ENCODE results near the gene TEPSIN. TPM values are rescaled to one million over a fixed set of nuclear protein-coding genes. Genes with fewer than 3 reads are reported as not detected.

Gene TEPSIN
- total and polyA plus RNA-seq, 7 donors, result 6.9 to 42.8 (median 23.5) TPM

DNA sequence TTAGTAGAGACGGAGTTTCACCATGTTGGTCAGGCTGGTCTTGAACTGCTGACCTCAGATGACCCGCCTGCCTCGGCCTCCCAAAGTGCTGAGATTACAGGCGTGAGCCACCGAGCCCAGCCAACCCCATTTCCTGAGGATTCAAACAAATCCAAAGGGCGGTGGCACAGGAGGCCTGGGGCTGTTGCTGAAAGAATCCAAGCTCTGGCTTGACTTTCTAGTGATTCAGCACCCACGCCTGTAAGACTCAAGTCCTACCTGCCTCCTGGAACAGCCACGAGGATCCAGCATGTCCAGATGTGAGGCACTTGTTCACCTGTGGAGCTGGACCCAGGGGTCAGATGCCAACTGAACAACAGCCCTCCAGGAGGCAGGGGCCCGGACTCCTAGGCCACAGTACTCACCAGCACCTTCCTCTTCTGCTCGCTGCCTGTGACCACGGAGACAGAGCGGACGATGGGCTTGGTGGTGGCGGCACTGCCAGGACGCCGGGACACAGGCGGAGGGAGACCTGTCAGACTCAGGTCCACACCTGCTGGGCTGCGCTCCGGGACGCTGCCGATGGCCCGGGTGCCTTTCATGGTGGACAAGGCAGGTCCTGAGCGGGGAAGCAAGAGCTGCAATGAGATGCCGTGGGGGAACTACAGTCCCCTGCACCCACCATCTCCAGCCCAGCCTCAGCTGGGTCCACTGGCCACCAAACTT is 19.2 kb downstream of the TEPSIN start:
- Histone ChIP-seq H3K27ac (no peak overlapping the region), H3K36me3 (peaks cover 0 to 7% (median 0%) of the 10 kb centered on the region in 4 donors), H3K27me3 (no peaks in the 10 kb centered on the region), H3K4me3 (no peak overlapping the region), H3K4me1 (peaks cover 0 to 25% (median 18%) of the 10 kb centered on the region in 4 donors), H3K9me3 (no peaks in the 10 kb centered on the region)
- DNase-seq, result no peak
- TF ChIP-seq EP300 (IDR thresholded peaks at IDR 0.05), result no peak
- TF ChIP-seq, protein P1, sequence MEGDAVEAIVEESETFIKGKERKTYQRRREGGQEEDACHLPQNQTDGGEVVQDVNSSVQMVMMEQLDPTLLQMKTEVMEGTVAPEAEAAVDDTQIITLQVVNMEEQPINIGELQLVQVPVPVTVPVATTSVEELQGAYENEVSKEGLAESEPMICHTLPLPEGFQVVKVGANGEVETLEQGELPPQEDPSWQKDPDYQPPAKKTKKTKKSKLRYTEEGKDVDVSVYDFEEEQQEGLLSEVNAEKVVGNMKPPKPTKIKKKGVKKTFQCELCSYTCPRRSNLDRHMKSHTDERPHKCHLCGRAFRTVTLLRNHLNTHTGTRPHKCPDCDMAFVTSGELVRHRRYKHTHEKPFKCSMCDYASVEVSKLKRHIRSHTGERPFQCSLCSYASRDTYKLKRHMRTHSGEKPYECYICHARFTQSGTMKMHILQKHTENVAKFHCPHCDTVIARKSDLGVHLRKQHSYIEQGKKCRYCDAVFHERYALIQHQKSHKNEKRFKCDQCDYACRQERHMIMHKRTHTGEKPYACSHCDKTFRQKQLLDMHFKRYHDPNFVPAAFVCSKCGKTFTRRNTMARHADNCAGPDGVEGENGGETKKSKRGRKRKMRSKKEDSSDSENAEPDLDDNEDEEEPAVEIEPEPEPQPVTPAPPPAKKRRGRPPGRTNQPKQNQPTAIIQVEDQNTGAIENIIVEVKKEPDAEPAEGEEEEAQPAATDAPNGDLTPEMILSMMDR (IDR thresholded peaks at IDR 0.05), result no peak
- no peak for TF ChIP-seq POLR2AphosphoS5 (IDR thresholded peaks at IDR 0.05)
- intact Hi-C loops (cut with DNase I), result loop anchor here (10.0 kb wide), 1 partner anchor 185 kb away; the partner anchor contains the start of gene BAIAP2
- WGBS, 2 donors, result 95 to 97% methylated on average over 24 of the region's 24 CpGs

DNA sequence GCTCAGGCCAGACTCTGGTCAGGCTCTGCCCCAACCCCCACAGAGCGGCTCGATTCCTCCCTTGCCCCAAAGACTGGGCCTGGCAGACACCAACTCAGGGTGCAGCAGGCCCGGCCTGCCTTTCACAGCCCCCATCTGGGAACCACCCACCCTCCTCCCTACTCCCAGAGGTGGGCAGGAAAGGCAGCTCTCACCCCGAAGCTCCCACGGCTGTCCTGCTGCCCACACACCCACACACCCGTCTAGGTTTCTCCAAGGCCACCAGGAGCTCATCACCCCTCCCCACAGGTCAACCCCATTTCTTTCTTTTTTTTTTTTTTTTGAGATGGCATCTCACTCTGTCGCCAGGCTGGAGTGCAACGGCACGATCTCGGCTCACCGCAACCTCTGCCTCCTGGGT is 19.9 kb downstream of the TEPSIN start:
- Histone ChIP-seq H3K36me3 (peaks cover 0 to 7% (median 0%) of the 10 kb centered on the region in 4 donors), H3K4me3 (no peak overlapping the region), H3K4me1 (peaks cover 0 to 24% (median 18%) of the 10 kb centered on the region in 4 donors), H3K9me3 (no peaks in the 10 kb centered on the region), H3K27me3 (no peaks in the 10 kb centered on the region), H3K27ac (no peak overlapping the region)
- intact Hi-C loops (cut with DNase I), result no loop called here
- TF ChIP-seq POLR2AphosphoS5 (IDR thresholded peaks at IDR 0.05) (no peak), POLR2A (IDR thresholded peaks at IDR 0.05) (no peak), EP300 (IDR thresholded peaks at IDR 0.05) (no peak)
- TF ChIP-seq, protein P1 (IDR thresholded peaks at IDR 0.05), result no peak
- no peak for DNase-seq
- WGBS, 2 donors, result 96 to 97% methylated on average over 11 of the region's 11 CpGs

DNA sequence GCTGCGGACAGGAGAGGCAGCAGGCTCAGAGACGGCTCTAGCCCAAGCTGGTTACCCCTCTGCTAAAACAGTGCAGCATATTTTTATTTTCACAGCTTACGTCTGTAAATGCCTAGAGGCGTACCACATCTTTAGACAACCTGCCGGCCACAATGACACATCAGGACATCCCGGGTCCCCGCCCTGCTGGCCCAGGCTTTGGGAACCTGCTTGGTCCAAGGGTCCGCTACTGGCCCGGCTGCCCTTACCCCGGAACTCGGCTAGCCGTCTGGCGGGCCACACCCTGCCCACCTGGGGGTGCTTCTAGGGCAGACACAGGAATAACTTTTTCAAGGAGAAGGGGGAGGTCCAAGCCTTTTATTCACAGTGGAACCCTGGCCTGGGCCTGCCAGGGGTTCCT is 20.4 kb downstream of the TEPSIN start:
- no peak for DNase-seq
- Histone ChIP-seq H3K4me3 (no peak overlapping the region), H3K36me3 (peaks cover 0 to 7% (median 0%) of the 10 kb centered on the region in 4 donors), H3K4me1 (peaks cover 0 to 20% (median 16%) of the 10 kb centered on the region in 4 donors), H3K27me3 (no peaks in the 10 kb centered on the region), H3K9me3 (no peaks in the 10 kb centered on the region), H3K27ac (no peak overlapping the region)
- 91 to 93% methylated on average over 13 of the region's 13 CpGs for WGBS, 2 donors
- intact Hi-C loops (cut with DNase I), result no loop called here
- TF ChIP-seq POLR2A (IDR thresholded peaks at IDR 0.05) (no peak), POLR2AphosphoS5 (IDR thresholded peaks at IDR 0.05) (no peak), EP300 (IDR thresholded peaks at IDR 0.05) (no peak)
- TF ChIP-seq, protein P1 (IDR thresholded peaks at IDR 0.05), result no peak

DNA sequence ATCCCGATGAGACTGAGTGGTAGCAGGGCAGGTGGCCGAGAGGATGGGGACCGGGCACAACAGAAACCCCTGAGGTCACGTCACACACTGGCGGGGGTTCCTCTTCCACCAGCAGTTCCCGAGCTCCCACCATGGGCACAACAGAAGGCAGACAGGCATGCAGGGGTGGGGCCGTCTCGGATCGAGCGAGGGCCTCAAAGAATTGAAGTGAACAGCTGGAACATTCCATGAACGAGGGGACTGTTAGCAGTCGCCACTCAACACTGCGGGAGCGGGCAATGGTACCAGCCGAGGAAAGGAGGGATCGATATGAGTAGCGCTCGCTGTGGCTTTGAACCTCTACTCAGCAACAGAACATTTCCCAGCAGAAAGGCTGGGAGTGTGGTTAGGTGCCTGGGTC is 21.4 kb downstream of the TEPSIN start:
- Histone ChIP-seq H3K27ac (no peak overlapping the region), H3K4me3 (no peak overlapping the region), H3K4me1 (peaks cover 0 to 14% (median 13%) of the 10 kb centered on the region in 4 donors), H3K9me3 (no peaks in the 10 kb centered on the region), H3K36me3 (peaks cover 0 to 7% (median 0%) of the 10 kb centered on the region in 4 donors), H3K27me3 (no peaks in the 10 kb centered on the region)
- DNase-seq, result no peak
- intact Hi-C loops (cut with DNase I), result no loop called here
- 94% methylated on average over 18 of the region's 18 CpGs for WGBS, 2 donors
- TF ChIP-seq POLR2A (IDR thresholded peaks at IDR 0.05) (no peak), POLR2AphosphoS5 (IDR thresholded peaks at IDR 0.05) (no peak), EP300 (IDR thresholded peaks at IDR 0.05) (no peak)
- TF ChIP-seq, protein P1 (IDR thresholded peaks at IDR 0.05), result no peak
